IPS-15b (cell line): Measurements from ENCODE around the gene FGGY.
"Not testable (repeated sequence)": the region's sequence is repeated elsewhere in the genome, so short reads cannot be mapped to it uniquely, and the experiment has no call there.

Experiments
- H3K27me3 ChIP-seq: one replicate; pipeline ENCODE4 v1.6.1; 2013; ENCODE audit warnings: low read length; ENCODE audit not compliant: control insufficient read depth, insufficient read depth
- H3K36me3 ChIP-seq: one replicate; pipeline ENCODE4 v1.6.1; 2013; ENCODE audit warnings: low read length; ENCODE audit not compliant: control insufficient read depth, insufficient read depth
- H3K4me1 ChIP-seq: one replicate; pipeline ENCODE4 v1.6.1; 2013; ENCODE audit warnings: mild to moderate bottlenecking, low read length; ENCODE audit not compliant: control insufficient read depth, insufficient read depth
- H3K4me3 ChIP-seq: one replicate; pipeline ENCODE4 v1.5.1; 2013; ENCODE audit warnings: low read depth, low read length
- H3K9ac ChIP-seq: one replicate; pipeline ENCODE4 v1.6.1; 2013; ENCODE audit warnings: low read depth, mild to moderate bottlenecking, low read length
- H3K9me3 ChIP-seq: one replicate; pipeline ENCODE4 v1.6.1; 2013; ENCODE audit warnings: mild to moderate bottlenecking, low read length; ENCODE audit not compliant: control insufficient read depth, insufficient read depth

Gene FGGY

GRCh38 chr1:59522925-59523505 lies 226.1 kb downstream of the FGGY start:
- Histone ChIP-seq H3K4me3 (no peak overlapping the region), H3K9me3 (no peaks in the 10 kb centered on the region), H3K36me3 (no peaks in the 10 kb centered on the region), H3K27me3 (no peaks in the 10 kb centered on the region), H3K4me1 (no peaks in the 10 kb centered on the region), H3K9ac (no peak overlapping the region)

- H3K4me1 ChIP-seq: no peaks in the 10 kb centered on the region
- H3K9me3 ChIP-seq: no peaks in the 10 kb centered on the region
- no peak overlapping the region for H3K9ac ChIP-seq
- no peak overlapping the region for H3K4me3 ChIP-seq
- H3K36me3 ChIP-seq: no peaks in the 10 kb centered on the region
- H3K27me3 ChIP-seq: no peaks in the 10 kb centered on the region
These were observed 227.0 kb downstream of the FGGY start for GRCh38 chr1:59523745-59524450.

DNA sequence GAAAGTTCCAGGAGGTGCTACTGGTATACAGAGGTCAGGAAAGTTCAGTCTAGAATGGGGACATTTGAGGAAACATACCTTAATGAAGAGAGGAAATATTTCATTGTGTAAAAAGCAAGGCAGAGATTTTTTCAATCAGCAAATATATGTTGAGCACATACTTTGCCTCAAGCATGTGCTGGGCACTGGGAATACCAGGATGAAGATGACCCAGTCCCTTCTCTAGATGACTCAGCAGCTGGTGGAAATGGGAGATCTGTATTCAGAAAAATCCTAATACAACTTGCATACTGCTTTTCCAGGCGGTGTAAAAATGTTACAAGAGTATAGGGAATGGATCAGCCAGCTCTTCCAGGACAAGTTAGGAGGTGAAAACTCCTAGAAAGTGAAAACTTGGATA lies 229.3 kb downstream of the FGGY start:
- Histone ChIP-seq H3K9ac (no peak overlapping the region), H3K36me3 (no peaks in the 10 kb centered on the region), H3K4me1 (no peaks in the 10 kb centered on the region), H3K27me3 (no peaks in the 10 kb centered on the region), H3K9me3 (no peaks in the 10 kb centered on the region), H3K4me3 (no peak overlapping the region)

DNA sequence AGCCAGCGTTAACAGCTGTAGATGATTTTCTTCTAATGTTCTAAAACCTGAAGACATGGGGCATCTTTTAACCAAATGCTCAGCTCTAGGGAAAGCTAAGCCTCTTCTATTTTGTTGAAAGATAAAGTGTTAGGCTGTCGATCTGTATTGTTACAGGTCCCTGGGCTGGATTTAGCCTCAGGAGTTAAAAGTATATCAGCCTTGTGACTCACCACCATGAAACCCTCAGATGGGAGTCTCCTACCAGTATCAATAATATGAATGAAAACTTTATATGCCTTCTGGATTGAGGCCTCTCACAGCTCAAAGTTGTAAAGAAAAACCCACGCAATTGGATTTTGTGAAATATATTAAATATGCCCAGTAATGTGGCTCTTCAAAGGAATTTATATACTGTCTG lies 231.6 kb downstream of the FGGY start:
- Histone ChIP-seq H3K4me1 (no peaks in the 10 kb centered on the region), H3K9me3 (no peaks in the 10 kb centered on the region), H3K4me3 (no peak overlapping the region), H3K27me3 (no peaks in the 10 kb centered on the region), H3K36me3 (no peaks in the 10 kb centered on the region), H3K9ac (no peak overlapping the region)

DNA sequence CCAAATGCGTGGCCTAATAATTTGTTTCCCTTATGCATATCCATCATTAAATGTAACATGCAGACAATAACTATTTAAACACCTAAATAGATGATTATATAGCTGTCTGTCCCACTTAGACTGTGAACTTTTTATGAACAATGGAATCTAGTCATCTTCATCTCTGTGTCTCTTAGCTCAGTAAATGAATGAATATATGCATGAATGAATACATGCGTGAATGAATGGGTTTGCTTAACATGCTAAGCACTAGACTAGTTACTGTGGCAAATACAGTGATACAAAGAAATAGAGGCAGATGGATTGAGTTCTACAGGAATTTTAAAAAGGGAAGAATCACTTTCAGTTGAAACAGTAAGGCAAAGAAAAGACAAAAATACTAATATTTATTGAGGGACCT lies 232.0 kb downstream of the FGGY start:
- no peaks in the 10 kb centered on the region for H3K36me3 ChIP-seq
- H3K4me1 ChIP-seq: no peaks in the 10 kb centered on the region
- no peaks in the 10 kb centered on the region for H3K9me3 ChIP-seq
- H3K4me3 ChIP-seq: no peak overlapping the region
- no peaks in the 10 kb centered on the region for H3K27me3 ChIP-seq
- H3K9ac ChIP-seq: no peak overlapping the region

- Histone ChIP-seq H3K27me3 (no peaks in the 10 kb centered on the region), H3K4me3 (no peak overlapping the region), H3K36me3 (no peaks in the 10 kb centered on the region), H3K9ac (no peak overlapping the region), H3K4me1 (no peaks in the 10 kb centered on the region), H3K9me3 (no peaks in the 10 kb centered on the region)
These were observed 233.2 kb downstream of the FGGY start for GRCh38 chr1:59530119-59530518.

GRCh38 chr1:59532102-59532501 lies 235.2 kb downstream of the FGGY start:
- no peak overlapping the region for H3K9ac ChIP-seq
- H3K27me3 ChIP-seq: no peaks in the 10 kb centered on the region
- H3K36me3 ChIP-seq: no peaks in the 10 kb centered on the region
- no peaks in the 10 kb centered on the region for H3K9me3 ChIP-seq
- no peak overlapping the region for H3K4me3 ChIP-seq
- no peaks in the 10 kb centered on the region for H3K4me1 ChIP-seq

DNA sequence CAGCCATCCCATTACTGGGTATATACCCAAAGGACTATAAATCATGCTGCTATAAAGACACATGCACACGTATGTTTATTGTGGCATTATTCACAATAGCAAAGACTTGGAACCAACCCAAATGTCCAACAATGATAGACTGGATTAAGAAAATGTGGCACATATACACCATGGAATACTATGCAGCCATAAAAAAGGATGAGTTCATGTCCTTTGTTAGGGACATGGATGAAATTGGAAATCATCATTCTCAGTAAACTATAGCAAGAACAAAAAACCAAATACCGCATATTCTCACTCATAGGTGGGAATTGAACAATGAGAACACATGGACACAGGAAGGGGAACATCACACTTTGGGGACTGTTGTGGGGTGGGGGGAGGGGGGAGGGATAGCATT lies 241.6 kb downstream of the FGGY start:
- H3K4me3 ChIP-seq, H3K4me1 ChIP-seq, H3K9me3 ChIP-seq, H3K9ac ChIP-seq, H3K36me3 ChIP-seq, H3K27me3 ChIP-seq: not testable (repeated sequence)

- Histone ChIP-seq H3K36me3 (no peaks in the 10 kb centered on the region), H3K4me1 (no peaks in the 10 kb centered on the region), H3K27me3 (no peaks in the 10 kb centered on the region), H3K4me3 (no peak overlapping the region), H3K9me3 (no peaks in the 10 kb centered on the region), H3K9ac (no peak overlapping the region)
These were observed 243.2 kb downstream of the FGGY start for GRCh38 chr1:59539961-59540681.

DNA sequence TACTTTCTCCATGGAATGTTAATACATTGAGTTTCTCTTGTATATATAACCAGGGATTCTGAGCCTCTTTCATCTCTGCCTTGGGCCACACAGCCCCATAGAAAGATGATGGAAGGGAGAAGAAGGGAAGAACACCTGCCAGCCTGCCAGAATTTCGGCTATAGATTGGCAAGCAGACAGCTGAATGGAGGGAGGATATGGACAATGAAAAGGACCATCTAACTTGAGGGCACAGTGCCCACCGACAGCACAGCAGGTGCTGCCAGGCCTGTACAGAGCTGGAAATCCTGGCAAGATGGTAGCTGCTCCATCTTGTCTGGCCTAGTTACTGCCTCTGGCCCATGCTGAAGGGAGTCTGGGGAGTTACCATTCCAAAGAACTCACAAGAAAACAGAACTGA lies 244.3 kb downstream of the FGGY start:
- H3K9ac ChIP-seq: no peak overlapping the region
- H3K4me3 ChIP-seq: no peak overlapping the region

GRCh38 chr1:59541891-59542290 lies 245.0 kb downstream of the FGGY start:
- no peaks in the 10 kb centered on the region for H3K9me3 ChIP-seq
- no peaks in the 10 kb centered on the region for H3K4me1 ChIP-seq
- H3K27me3 ChIP-seq: no peaks in the 10 kb centered on the region
- no peak overlapping the region for H3K9ac ChIP-seq
- no peak overlapping the region for H3K4me3 ChIP-seq
- no peaks in the 10 kb centered on the region for H3K36me3 ChIP-seq

More for the DNA sequence above, 244.3 kb downstream of the FGGY start:
- no peaks in the 10 kb centered on the region for H3K36me3 ChIP-seq
- H3K9me3 ChIP-seq: no peaks in the 10 kb centered on the region
- H3K4me1 ChIP-seq: no peaks in the 10 kb centered on the region
- H3K27me3 ChIP-seq: no peaks in the 10 kb centered on the region

- Histone ChIP-seq H3K9ac (no peak overlapping the region), H3K9me3 (no peaks in the 10 kb centered on the region), H3K4me1 (no peaks in the 10 kb centered on the region), H3K27me3 (no peaks in the 10 kb centered on the region), H3K4me3 (no peak overlapping the region), H3K36me3 (no peaks in the 10 kb centered on the region)
These were observed 246.3 kb downstream of the FGGY start for GRCh38 chr1:59543211-59543668.
